Measurements from ENCODE around the gene PRPF6.
A peak's percentile ranks its signal among the peaks of the same experiment; 100 is the strongest.

Gene PRPF6

DNA sequence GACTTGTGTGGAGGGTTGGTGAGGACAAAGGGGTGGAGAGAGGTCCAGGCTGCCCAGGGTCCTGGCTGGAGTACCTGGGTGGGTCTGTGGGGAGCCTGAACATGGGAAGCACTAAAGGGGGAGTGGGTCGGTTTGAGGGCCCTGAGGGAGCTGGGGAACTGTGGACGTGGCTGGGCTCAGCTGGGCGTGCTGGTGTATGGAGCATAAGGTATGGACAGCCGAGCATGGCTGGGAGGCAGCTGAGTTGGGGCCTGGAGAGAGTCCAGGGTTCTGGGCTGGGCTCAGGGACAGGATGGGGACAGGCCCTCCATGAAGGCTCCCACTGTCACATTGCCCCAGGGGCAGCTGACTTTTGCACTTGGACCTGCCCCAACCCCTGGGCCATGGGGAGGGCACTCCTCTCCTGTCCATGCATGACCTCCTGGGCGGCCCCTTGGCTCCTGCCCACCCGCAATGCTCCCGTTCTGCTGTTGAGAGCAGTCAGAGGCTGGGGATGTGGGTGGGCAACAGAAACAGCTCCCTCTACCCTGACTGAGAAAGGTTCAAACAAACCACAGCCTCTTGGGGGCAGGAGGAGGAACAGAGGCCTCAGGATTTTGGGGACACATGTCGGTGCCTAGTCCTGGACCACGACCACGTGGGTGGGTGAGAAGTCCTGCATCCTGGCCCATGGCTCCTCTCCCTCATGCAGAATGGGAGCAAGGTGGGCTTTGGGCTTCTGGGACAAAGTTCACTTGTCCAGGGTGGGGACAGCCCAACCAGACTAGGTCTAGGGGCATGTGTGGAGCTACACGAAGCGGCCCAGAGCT is 59.5 kb downstream of the PRPF6 start:
- no peak overlapping the region for H3K4me3 ChIP-seq (ENCODE audit: low read length, poor library complexity, severe bottlenecking)
- H3K9ac ChIP-seq (ENCODE audit: low read depth, low read length, poor library complexity, severe bottlenecking): peak overlapping the region; percentile 77
- no peaks in the 10 kb centered on the region for H4K20me1 ChIP-seq (ENCODE audit: insufficient read depth, low read length, poor library complexity, severe bottlenecking)
- peak overlapping the region; percentile 83 for H3K4me2 ChIP-seq (ENCODE audit: low read depth, low read length, poor library complexity, severe bottlenecking)
- H3K9me3 ChIP-seq (ENCODE audit: insufficient read depth, low read depth, low read length): no peaks in the 10 kb centered on the region
- H3K36me3 ChIP-seq (ENCODE audit: insufficient read depth, low read length): no peaks in the 10 kb centered on the region
- no peaks in the 10 kb centered on the region; the same call in 1 of the 2 replicates for H3F3A ChIP-seq (ENCODE audit: low read depth)
- H2AFZ ChIP-seq (ENCODE audit: low read length): no peak overlapping the region
- peaks cover 59% of the 10 kb centered on the region for H3K4me1 ChIP-seq (ENCODE audit: insufficient read depth, low read length, poor library complexity, severe bottlenecking)
- TF ChIP-seq, protein P1, sequence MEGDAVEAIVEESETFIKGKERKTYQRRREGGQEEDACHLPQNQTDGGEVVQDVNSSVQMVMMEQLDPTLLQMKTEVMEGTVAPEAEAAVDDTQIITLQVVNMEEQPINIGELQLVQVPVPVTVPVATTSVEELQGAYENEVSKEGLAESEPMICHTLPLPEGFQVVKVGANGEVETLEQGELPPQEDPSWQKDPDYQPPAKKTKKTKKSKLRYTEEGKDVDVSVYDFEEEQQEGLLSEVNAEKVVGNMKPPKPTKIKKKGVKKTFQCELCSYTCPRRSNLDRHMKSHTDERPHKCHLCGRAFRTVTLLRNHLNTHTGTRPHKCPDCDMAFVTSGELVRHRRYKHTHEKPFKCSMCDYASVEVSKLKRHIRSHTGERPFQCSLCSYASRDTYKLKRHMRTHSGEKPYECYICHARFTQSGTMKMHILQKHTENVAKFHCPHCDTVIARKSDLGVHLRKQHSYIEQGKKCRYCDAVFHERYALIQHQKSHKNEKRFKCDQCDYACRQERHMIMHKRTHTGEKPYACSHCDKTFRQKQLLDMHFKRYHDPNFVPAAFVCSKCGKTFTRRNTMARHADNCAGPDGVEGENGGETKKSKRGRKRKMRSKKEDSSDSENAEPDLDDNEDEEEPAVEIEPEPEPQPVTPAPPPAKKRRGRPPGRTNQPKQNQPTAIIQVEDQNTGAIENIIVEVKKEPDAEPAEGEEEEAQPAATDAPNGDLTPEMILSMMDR (conservative IDR thresholded peaks at IDR 0.05; ENCODE audit: low read length): no peak
- no peak for TF ChIP-seq EZH2phosphoT487 (IDR thresholded peaks at IDR 0.05; ENCODE audit: borderline replicate concordance)
- H3K9me2 ChIP-seq (replicated peaks; ENCODE audit: low read depth, low read length): no peaks in the 10 kb centered on the region
- no peaks in the 10 kb centered on the region for H3K27me3 ChIP-seq (ENCODE audit: insufficient read depth, low read length, poor library complexity, severe bottlenecking)
- no peaks in the 10 kb centered on the region for H3K79me2 ChIP-seq (ENCODE audit: insufficient read depth, low read length)

DNA sequence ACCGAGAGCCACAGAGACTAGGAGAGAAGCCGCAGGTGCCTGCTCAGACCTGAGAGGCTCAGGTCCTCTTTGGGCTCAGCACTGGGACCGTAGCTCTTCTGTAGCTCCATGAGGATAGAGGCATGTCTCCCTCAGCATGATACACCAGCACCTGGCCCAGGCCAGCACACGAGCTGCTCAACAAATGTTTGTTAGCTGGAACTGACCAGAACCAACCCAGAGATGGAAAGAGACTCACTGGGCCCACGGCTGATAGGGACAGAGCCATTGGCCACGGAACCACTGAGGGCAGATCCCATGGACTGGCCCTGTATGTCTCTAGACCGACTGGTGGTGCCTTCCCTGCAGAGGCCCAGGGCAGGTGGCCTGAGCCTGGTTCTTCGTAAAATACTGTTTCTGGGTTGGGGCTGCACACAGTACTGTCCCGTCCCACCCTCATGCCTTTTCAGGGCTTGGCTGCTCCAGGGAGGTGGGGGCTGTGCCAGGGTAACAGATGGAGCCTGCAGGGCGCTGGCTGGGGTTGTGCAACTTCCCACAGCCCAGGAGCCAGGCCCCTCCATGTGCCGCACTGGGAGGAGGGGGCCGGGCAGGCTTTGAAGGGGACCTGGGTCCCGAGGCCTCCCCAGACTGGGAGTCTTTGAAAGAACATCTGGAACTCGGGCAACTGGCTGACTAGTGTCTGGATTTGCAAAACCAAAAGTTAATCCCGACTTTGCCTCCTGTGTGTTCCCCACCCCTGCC is 60.3 kb downstream of the PRPF6 start:
- H3K9me3 ChIP-seq (ENCODE audit: insufficient read depth, low read depth, low read length): no peaks in the 10 kb centered on the region
- no peak overlapping the region for H2AFZ ChIP-seq (ENCODE audit: low read length)
- TF ChIP-seq EZH2phosphoT487 (IDR thresholded peaks at IDR 0.05; ENCODE audit: borderline replicate concordance): no peak
- TF ChIP-seq, protein P1 (conservative IDR thresholded peaks at IDR 0.05; ENCODE audit: low read length): no peak
- no peaks in the 10 kb centered on the region for H3K79me2 ChIP-seq (ENCODE audit: insufficient read depth, low read length)
- no peak overlapping the region for H3K9ac ChIP-seq (ENCODE audit: low read depth, low read length, poor library complexity, severe bottlenecking)
- H3K4me2 ChIP-seq (ENCODE audit: low read depth, low read length, poor library complexity, severe bottlenecking): no peak overlapping the region
- no peaks in the 10 kb centered on the region for H3K27me3 ChIP-seq (ENCODE audit: insufficient read depth, low read length, poor library complexity, severe bottlenecking)
- H3K9me2 ChIP-seq (replicated peaks; ENCODE audit: low read depth, low read length): no peaks in the 10 kb centered on the region
- no peaks in the 10 kb centered on the region for H4K20me1 ChIP-seq (ENCODE audit: insufficient read depth, low read length, poor library complexity, severe bottlenecking)
- H3K36me3 ChIP-seq (ENCODE audit: insufficient read depth, low read length): no peaks in the 10 kb centered on the region
- peaks cover 55% of the 10 kb centered on the region for H3K4me1 ChIP-seq (ENCODE audit: insufficient read depth, low read length, poor library complexity, severe bottlenecking)
- no peak overlapping the region for H3K4me3 ChIP-seq (ENCODE audit: low read length, poor library complexity, severe bottlenecking)
- no peaks in the 10 kb centered on the region for H3F3A ChIP-seq (ENCODE audit: low read depth)

DNA sequence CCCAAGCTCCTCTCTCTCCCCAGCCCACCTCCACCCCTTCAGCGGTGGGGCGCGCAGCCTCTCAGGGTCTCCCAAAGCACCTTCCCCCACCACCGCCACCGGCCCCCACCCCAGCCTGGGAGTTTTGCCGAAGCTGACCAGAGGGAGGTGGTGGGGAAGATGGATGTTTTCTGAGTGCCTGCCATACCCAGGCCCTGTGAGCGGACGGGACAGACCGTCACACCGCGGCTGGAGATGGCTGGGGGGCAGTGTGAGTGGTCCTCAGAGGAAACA is 60.8 kb downstream of the PRPF6 start:
- no peaks in the 10 kb centered on the region for H3K9me3 ChIP-seq (ENCODE audit: insufficient read depth, low read depth, low read length)
- no peak for TF ChIP-seq EZH2phosphoT487 (IDR thresholded peaks at IDR 0.05; ENCODE audit: borderline replicate concordance)
- TF ChIP-seq, protein P1 (conservative IDR thresholded peaks at IDR 0.05; ENCODE audit: low read length): no peak
- H3K79me2 ChIP-seq (ENCODE audit: insufficient read depth, low read length): no peaks in the 10 kb centered on the region
- no peak overlapping the region for H3K4me3 ChIP-seq (ENCODE audit: low read length, poor library complexity, severe bottlenecking)
- H3F3A ChIP-seq (ENCODE audit: low read depth): no peaks in the 10 kb centered on the region
- H2AFZ ChIP-seq (ENCODE audit: low read length): no peak overlapping the region
- H3K4me2 ChIP-seq (ENCODE audit: low read depth, low read length, poor library complexity, severe bottlenecking): no peak overlapping the region
- no peaks in the 10 kb centered on the region for H3K9me2 ChIP-seq (replicated peaks; ENCODE audit: low read depth, low read length)
- H3K36me3 ChIP-seq (ENCODE audit: insufficient read depth, low read length): no peaks in the 10 kb centered on the region
- peaks cover 50% of the 10 kb centered on the region for H3K4me1 ChIP-seq (ENCODE audit: insufficient read depth, low read length, poor library complexity, severe bottlenecking)
- no peak overlapping the region for H3K9ac ChIP-seq (ENCODE audit: low read depth, low read length, poor library complexity, severe bottlenecking)
- H4K20me1 ChIP-seq (ENCODE audit: insufficient read depth, low read length, poor library complexity, severe bottlenecking): no peaks in the 10 kb centered on the region
- no peaks in the 10 kb centered on the region for H3K27me3 ChIP-seq (ENCODE audit: insufficient read depth, low read length, poor library complexity, severe bottlenecking)

Measured in Loucy (cell line).